ENCODE results near the gene CHCHD6.
A peak's percentile ranks its signal among the peaks of the same experiment; 100 is the strongest.

Gene CHCHD6

DNA sequence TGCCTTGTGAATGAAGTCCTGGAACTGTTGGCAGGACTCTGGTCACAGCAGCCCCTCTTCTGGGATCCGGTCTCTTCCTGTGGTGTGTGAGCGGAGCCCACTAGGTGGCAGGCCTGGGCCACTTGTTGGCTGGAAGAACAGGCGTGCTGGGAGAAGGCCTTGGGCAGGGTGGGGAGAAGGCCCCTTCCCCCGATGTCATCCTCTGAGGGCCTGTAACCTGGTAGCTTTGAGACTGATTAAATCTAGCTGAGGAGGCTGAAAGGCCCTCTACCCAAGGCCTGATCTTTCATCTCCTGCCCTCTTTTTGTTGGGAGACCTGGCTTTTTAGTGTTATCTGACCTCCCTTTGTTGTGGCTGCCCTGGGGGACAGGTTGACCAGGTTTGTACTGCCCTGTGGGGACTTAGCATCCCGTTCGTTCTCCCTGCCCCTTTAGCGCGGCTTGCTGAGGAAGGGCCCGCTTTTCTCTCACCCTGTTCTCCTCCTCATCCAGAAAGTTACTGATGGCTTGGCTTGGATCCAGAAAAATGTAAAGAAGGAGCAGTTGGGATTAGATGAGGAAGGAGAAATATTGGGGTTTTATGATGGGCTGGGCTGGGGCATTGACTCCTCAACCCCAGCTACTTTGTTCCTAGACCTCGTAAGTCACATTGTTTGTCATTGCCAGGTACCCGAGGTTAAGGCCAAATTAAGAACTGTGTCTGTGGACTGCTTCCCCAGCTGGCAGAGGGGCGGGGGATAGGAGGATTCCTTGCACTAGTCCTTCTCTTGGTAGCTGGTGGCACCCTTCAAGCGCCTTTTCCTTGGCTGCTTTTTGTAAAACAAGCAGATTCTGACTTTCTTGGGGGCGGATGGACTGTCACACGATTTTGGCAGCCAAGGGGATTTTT, 48.5 kb downstream of the CHCHD6 start:
- no peak overlapping the region for H3K27ac ChIP-seq (ENCODE audit: low read depth, low read length)

GRCh38 chr3:126753191-126754160, 49.4 kb downstream of the CHCHD6 start:
- Histone ChIP-seq H3K27ac (ENCODE audit: low read depth, low read length) (no peak overlapping the region), H2AFZ (ENCODE audit: low read depth, low read length, severe bottlenecking) (no peak overlapping the region), H3K4me2 (ENCODE audit: low read depth, low read length, poor library complexity, severe bottlenecking) (no peak overlapping the region)

More for the DNA sequence above, 48.5 kb downstream of the CHCHD6 start:
- no peaks in the 10 kb centered on the region for H3K27me3 ChIP-seq (ENCODE audit: low read length)
- no peaks in the 10 kb centered on the region for H3F3A ChIP-seq (ENCODE audit: insufficient read depth)
- no peak overlapping the region for H3K4me2 ChIP-seq (ENCODE audit: low read depth, low read length, poor library complexity, severe bottlenecking)
- H4K20me1 ChIP-seq (ENCODE audit: low read depth, low read length) = no peaks in the 10 kb centered on the region
- no peaks in the 10 kb centered on the region for H3K79me2 ChIP-seq (ENCODE audit: insufficient read depth, low read length)
- no peak overlapping the region for H2AFZ ChIP-seq (ENCODE audit: low read depth, low read length, severe bottlenecking)
- H3K36me3 ChIP-seq (ENCODE audit: low read length) = no peaks in the 10 kb centered on the region
- no peaks in the 10 kb centered on the region for H3K9me2 ChIP-seq (replicated peaks; ENCODE audit: insufficient read depth, low read length)
- no peak overlapping the region for H3K9ac ChIP-seq (ENCODE audit: low read length)
- H3K4me3 ChIP-seq (ENCODE audit: insufficient read depth, low read length, poor library complexity, severe bottlenecking) = no peak overlapping the region
- H3K9me3 ChIP-seq (ENCODE audit: insufficient read depth, low read length) = no peaks in the 10 kb centered on the region
- TF ChIP-seq, protein P1, sequence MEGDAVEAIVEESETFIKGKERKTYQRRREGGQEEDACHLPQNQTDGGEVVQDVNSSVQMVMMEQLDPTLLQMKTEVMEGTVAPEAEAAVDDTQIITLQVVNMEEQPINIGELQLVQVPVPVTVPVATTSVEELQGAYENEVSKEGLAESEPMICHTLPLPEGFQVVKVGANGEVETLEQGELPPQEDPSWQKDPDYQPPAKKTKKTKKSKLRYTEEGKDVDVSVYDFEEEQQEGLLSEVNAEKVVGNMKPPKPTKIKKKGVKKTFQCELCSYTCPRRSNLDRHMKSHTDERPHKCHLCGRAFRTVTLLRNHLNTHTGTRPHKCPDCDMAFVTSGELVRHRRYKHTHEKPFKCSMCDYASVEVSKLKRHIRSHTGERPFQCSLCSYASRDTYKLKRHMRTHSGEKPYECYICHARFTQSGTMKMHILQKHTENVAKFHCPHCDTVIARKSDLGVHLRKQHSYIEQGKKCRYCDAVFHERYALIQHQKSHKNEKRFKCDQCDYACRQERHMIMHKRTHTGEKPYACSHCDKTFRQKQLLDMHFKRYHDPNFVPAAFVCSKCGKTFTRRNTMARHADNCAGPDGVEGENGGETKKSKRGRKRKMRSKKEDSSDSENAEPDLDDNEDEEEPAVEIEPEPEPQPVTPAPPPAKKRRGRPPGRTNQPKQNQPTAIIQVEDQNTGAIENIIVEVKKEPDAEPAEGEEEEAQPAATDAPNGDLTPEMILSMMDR (IDR thresholded peaks at IDR 0.05; ENCODE audit: insufficient read depth, low read length, poor library complexity, severe bottlenecking) = peak; percentile 63
- TF ChIP-seq EZH2phosphoT487 (conservative IDR thresholded peaks at IDR 0.05; ENCODE audit: low read length) = no peak

DNA sequence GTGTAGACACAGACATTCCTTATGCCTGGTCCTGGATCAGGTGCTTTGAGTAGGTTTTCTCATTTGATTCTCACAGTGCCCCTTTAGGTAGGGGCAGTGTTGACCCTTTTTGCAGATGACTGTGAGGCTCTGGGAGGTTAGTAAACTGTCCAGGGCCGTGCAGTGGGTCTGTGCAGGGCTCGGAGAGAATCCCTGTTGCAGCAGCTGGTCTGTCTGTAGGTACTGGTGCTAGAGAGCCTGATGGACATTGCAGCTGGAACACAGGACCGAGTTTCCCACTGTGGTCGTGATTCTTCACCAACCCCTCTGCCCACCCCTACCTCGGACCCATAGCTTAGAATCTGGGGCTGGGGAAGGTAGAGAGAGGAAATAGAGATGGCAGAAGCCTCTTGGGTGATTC, 51.8 kb downstream of the CHCHD6 start:
- Histone ChIP-seq H3K9me2 (replicated peaks; ENCODE audit: insufficient read depth, low read length) (no peaks in the 10 kb centered on the region), H3K9ac (ENCODE audit: low read length) (no peak overlapping the region), H3K36me3 (ENCODE audit: low read length) (no peaks in the 10 kb centered on the region), H3K27ac (ENCODE audit: low read depth, low read length) (no peak overlapping the region), H3F3A (ENCODE audit: insufficient read depth) (no peaks in the 10 kb centered on the region), H3K4me3 (ENCODE audit: insufficient read depth, low read length, poor library complexity, severe bottlenecking) (no peak overlapping the region), H2AFZ (ENCODE audit: low read depth, low read length, severe bottlenecking) (no peak overlapping the region), H3K4me2 (ENCODE audit: low read depth, low read length, poor library complexity, severe bottlenecking) (no peak overlapping the region), H3K9me3 (ENCODE audit: insufficient read depth, low read length) (no peaks in the 10 kb centered on the region), H4K20me1 (ENCODE audit: low read depth, low read length) (no peaks in the 10 kb centered on the region; the same call in 1 of the 2 replicates), H3K79me2 (ENCODE audit: insufficient read depth, low read length) (no peaks in the 10 kb centered on the region), H3K27me3 (ENCODE audit: low read length) (no peaks in the 10 kb centered on the region)
- no peak for TF ChIP-seq EZH2phosphoT487 (conservative IDR thresholded peaks at IDR 0.05; ENCODE audit: low read length)
- TF ChIP-seq, protein P1 (IDR thresholded peaks at IDR 0.05; ENCODE audit: insufficient read depth, low read length, poor library complexity, severe bottlenecking) = no peak

More at GRCh38 chr3:126753191-126754160, 49.4 kb downstream of the CHCHD6 start:
- Histone ChIP-seq H4K20me1 (ENCODE audit: low read depth, low read length) (no peaks in the 10 kb centered on the region; the same call in 1 of the 2 replicates), H3K9ac (ENCODE audit: low read length) (no peak overlapping the region), H3K4me3 (ENCODE audit: insufficient read depth, low read length, poor library complexity, severe bottlenecking) (no peak overlapping the region), H3K79me2 (ENCODE audit: insufficient read depth, low read length) (no peaks in the 10 kb centered on the region), H3F3A (ENCODE audit: insufficient read depth) (no peaks in the 10 kb centered on the region), H3K36me3 (ENCODE audit: low read length) (no peaks in the 10 kb centered on the region), H3K27me3 (ENCODE audit: low read length) (no peaks in the 10 kb centered on the region), H3K9me2 (replicated peaks; ENCODE audit: insufficient read depth, low read length) (no peaks in the 10 kb centered on the region), H3K9me3 (ENCODE audit: insufficient read depth, low read length) (no peaks in the 10 kb centered on the region)
- no peak for TF ChIP-seq EZH2phosphoT487 (conservative IDR thresholded peaks at IDR 0.05; ENCODE audit: low read length)
- TF ChIP-seq, protein P1 (IDR thresholded peaks at IDR 0.05; ENCODE audit: insufficient read depth, low read length, poor library complexity, severe bottlenecking) = no peak
